Inferior parietal cortex (tissue), 1 donor: ENCODE results near the gene KCNMA1.

Source experiments
- DNase-seq: peaks from one replicate; pipeline ENCODE4 v3.0.0-alpha.2; 2016; ENCODE audit errors: extremely low spot score

The KCNMA1 gene

DNA sequence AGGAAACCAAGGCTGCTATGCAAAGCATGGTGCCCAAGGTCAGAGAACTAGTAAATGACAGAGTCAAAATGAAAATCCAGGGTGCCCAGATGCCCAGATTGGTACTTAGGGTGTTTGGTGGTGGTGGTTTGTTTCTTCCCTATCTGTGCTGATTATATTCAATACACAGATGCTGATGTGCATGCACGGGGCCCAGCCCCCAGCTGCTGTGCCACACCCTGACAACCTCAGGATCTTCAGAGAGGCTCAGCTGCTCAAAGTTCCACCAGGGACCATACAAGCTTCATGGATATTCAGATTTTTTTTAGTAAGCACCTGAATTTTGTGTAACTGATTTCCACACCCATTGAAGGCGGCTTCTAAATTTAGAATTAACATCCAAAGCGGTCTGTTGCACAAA, 75.6 kb downstream of the KCNMA1 start:
- DNase-seq: no peak

- DNase-seq: no peak
Measured at GRCh38 chr10:77560471-77560870, 77.1 kb downstream of the KCNMA1 start.

DNA sequence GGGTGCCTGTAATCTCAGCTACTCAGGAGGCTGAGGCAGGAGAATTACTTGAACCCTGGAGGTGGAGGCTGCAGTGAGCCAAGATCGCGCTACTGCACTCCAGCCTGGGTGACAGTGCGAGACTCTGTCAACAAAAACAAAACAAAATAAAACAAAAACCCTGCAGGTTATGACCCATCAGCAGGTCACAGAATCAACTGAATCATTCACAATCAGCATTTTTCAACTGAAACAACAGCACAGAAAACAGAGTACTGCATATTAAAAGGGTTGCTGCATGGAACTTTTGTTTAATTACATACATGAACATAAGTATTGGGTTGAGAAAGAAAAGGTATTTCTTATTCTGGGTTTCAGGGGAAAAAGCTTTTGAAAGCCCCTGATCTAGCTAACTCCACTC, 77.6 kb downstream of the KCNMA1 start:
- DNase-seq: no peak

- no peak for DNase-seq
Measured at GRCh38 chr10:77556990-77557601, 80.5 kb downstream of the KCNMA1 start.

DNA sequence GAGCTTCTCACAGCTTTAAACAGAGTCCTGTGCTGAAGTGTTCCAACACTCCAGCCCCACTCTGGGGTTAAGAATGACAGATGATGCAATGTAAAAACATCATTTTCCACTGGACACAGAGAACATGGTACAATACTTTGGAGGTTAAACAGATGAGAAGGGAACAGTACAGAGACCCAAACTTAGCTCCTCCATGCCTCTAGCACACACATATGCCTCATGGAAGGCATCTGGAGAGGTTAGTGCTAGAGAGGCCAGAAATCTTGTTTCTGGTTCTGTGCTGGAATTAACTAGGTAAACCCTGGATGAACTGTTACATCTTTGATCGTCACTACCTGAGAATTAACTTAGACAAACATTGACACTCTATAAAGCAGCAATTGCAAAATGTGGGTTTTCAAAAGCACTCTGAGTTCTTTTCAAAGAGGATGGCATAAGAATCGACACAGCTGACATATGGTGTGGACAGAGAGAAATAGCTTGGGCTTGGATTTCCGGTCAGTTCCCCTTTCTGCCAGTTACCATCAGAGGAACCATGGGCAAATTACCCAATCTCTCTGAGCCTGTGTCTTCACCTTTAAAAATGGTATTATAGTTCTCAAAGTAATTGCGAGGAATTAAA, 81.9 kb downstream of the KCNMA1 start:
- no peak for DNase-seq

- DNase-seq: no peak
Measured at GRCh38 chr10:77554996-77555397, 82.6 kb downstream of the KCNMA1 start.

- DNase-seq: no peak
Measured at GRCh38 chr10:77553966-77554365, 83.6 kb downstream of the KCNMA1 start.

GRCh38 chr10:77553311-77553710, 84.3 kb downstream of the KCNMA1 start:
- DNase-seq: no peak

GRCh38 chr10:77552252-77552651, 85.4 kb downstream of the KCNMA1 start:
- DNase-seq: no peak

GRCh38 chr10:77550378-77550777, 87.2 kb downstream of the KCNMA1 start:
- DNase-seq: no peak

GRCh38 chr10:77548671-77549070, 88.9 kb downstream of the KCNMA1 start:
- no peak for DNase-seq

- DNase-seq: no peak
Measured at GRCh38 chr10:77548157-77548556, 89.5 kb downstream of the KCNMA1 start.

DNA sequence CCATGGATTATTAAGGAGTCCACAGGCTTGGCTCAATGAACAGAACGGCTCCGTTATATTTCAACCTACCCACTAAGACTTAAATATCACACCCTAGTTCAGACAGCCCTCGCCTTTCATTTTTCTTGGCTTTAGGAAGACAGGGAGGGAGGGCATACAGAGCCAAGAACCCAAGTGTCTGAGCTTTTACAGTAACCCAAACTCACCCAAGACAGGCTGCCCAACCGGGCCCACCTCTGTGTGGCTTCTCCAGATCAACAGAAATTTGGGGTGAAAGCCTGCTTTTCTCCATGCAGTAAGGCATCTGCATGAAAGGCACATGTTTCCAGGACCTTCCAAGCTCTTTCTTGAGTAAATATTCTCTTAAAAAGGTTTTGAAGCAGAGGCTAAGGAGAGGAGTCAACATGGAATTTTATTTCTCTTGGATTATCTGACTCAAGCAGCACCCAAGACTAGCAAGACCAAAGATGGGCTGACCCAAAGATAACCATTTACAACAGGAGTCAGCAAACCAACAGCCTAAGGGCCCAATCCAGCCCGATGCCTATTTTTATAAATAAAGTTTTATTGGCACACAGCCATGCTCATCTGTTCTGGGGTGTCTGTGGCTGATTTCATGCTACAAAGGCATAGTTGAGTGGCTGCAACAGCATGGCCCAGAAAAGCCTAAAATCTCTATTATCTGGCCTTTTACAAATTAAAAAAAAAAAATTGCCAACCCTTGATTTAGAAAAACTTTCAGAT, 90.1 kb downstream of the KCNMA1 start:
- no peak for DNase-seq

GRCh38 chr10:77546042-77546441, 91.6 kb downstream of the KCNMA1 start:
- no peak for DNase-seq

- DNase-seq: no peak
Measured at GRCh38 chr10:77545585-77545984, 92.0 kb downstream of the KCNMA1 start.

DNA sequence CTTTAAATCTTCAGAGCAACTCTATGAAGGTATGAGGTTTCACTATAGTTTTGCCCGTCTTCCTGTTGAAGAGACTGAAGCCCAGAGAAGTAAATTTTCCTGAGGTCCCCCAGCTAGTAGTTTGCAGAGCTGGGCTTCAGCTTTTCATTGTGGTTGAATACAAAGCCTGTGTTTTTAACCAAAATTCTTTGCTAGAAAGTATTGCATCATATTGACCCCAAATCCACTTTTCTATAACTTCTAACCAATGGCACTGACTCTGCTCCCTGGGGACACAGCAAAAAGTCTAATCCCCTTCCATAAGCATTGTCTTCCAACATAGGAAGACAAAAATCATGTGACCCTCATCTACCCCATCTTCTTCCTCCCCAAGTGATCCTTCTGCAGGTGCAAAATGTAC, 93.0 kb downstream of the KCNMA1 start:
- DNase-seq: no peak

GRCh38 chr10:77542710-77543259, 94.8 kb downstream of the KCNMA1 start:
- no peak for DNase-seq

- DNase-seq: no peak
Measured at GRCh38 chr10:77541944-77542343, 95.7 kb downstream of the KCNMA1 start.

DNA sequence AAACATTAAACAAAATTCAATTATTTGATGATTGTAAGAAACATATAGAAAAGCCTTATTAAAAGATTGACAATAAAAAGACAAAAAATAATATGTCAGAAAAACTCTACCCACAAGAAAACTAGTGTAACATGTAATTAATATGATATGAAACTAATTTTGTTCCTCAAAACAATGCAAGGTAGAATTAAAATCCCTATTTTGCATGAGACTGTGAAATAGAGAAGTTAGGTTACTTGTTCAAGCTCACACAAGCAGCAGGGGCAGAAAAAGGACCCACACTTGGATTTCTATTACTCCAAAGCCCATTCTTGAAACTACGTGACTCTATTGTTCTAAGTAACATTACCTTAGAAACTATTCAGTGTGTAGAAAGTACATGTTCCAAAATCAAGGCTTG, 96.4 kb downstream of the KCNMA1 start:
- DNase-seq: no peak

DNA sequence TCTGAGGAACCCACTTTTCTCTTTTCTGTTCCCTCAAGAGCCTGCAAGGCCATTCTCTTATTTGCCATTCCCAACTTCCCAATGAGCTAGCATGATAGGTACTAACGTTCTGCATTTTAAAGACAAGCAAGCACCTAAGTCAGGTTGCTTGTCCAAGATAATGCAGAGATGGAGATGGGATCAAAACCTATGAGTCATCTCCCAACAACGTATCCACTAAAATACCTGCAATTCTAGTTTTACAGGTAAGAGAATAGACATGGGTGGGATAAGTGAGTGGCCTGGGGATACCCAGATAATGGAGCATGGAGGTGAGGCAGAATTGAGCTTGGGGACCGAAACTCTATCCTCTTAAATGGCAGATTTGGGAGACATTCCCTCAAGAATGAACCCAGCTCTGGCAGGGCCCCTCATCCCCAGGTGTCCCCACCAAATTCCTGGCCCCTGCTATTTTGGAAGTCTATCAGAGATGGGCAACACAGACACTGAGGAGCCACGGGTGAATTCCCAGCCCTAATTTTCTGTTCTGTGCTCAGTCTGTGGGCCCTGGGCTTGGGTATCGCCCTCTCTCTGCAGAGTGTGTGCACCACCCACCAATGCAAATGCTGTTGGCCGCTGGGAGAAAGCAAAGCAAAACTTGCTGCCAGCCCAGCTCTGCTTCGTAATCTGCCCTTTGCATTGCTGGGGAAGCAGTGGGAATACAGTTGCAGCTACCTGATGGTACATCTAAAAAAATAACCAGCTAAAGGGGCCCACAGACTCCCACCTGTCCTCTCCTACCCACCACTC, 98.3 kb downstream of the KCNMA1 start:
- no peak for DNase-seq

- DNase-seq: no peak
Measured at GRCh38 chr10:77537720-77538373, 99.8 kb downstream of the KCNMA1 start.

GRCh38 chr10:77537071-77537470, 100.5 kb downstream of the KCNMA1 start:
- no peak for DNase-seq
